Osteocyte (in vitro differentiated cells): ENCODE data around the gene BARX2. TPM values are rescaled to one million over a fixed set of nuclear protein-coding genes. Genes with fewer than 3 reads are reported as not detected.

ENCODE experiments used
- DNase-seq: peaks from one replicate; pipeline ENCODE4 v3.0.0; 2021; ENCODE audit warnings: mixed read lengths; ENCODE audit not compliant: unreplicated experiment; ENCODE audit errors: extremely low spot score
- H3K27ac Mint-ChIP-seq: one replicate; pipeline ENCODE4 v1.8.0; 2021; ENCODE audit warnings: mild to moderate bottlenecking, mixed read lengths; ENCODE audit not compliant: unreplicated experiment
- H3K27me3 Mint-ChIP-seq: one replicate; pipeline ENCODE4 v1.8.0; 2021; ENCODE audit warnings: mixed read lengths; ENCODE audit not compliant: unreplicated experiment
- H3K36me3 Mint-ChIP-seq: one replicate; pipeline ENCODE4 v1.8.0; 2021; ENCODE audit warnings: mixed read lengths; ENCODE audit not compliant: unreplicated experiment
- H3K4me1 Mint-ChIP-seq: one replicate; pipeline ENCODE4 v1.8.0; 2021; ENCODE audit warnings: mixed read lengths; ENCODE audit not compliant: unreplicated experiment
- H3K4me3 Mint-ChIP-seq: one replicate; pipeline ENCODE4 v1.8.0; 2021; ENCODE audit warnings: mild to moderate bottlenecking, moderate library complexity, mixed read lengths; ENCODE audit not compliant: unreplicated experiment
- H3K9me3 Mint-ChIP-seq: one replicate; pipeline ENCODE4 v1.8.0; 2021; ENCODE audit warnings: mixed read lengths; ENCODE audit not compliant: unreplicated experiment
- total RNA-seq: library from RNA; stranded (reverse); gene quantifications from 2 replicates; pipeline ENCODE4 v1.2.1, GENCODE V29; 2021
- TF ChIP-seq, protein P1 (sequence below): fragments of 200-600 bp; sonication (generic); IDR thresholded peaks from 2 replicates; pipeline ENCODE4 v1.5.0; 2021; ENCODE audit warnings: antibody characterized with exemption, mild to moderate bottlenecking, moderate library complexity

BARX2 gene
- total RNA-seq, 1 donor from 2014 or later, result not detected

- Mint-ChIP-seq H3K36me3 (no peaks in the 10 kb centered on the region), H3K4me1 (peaks cover 5% of the 10 kb centered on the region), H3K27ac (no peak overlapping the region), H3K4me3 (no peak overlapping the region), H3K9me3 (no peaks in the 10 kb centered on the region), H3K27me3 (peaks cover 74% of the 10 kb centered on the region)
- TF ChIP-seq, protein P1, sequence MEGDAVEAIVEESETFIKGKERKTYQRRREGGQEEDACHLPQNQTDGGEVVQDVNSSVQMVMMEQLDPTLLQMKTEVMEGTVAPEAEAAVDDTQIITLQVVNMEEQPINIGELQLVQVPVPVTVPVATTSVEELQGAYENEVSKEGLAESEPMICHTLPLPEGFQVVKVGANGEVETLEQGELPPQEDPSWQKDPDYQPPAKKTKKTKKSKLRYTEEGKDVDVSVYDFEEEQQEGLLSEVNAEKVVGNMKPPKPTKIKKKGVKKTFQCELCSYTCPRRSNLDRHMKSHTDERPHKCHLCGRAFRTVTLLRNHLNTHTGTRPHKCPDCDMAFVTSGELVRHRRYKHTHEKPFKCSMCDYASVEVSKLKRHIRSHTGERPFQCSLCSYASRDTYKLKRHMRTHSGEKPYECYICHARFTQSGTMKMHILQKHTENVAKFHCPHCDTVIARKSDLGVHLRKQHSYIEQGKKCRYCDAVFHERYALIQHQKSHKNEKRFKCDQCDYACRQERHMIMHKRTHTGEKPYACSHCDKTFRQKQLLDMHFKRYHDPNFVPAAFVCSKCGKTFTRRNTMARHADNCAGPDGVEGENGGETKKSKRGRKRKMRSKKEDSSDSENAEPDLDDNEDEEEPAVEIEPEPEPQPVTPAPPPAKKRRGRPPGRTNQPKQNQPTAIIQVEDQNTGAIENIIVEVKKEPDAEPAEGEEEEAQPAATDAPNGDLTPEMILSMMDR, result no peak
- DNase-seq, result no peak
These were observed 8.8 kb downstream of the BARX2 start for GRCh38 chr11:129384415-129384814.

GRCh38 chr11:129385801-129386200 is 10.2 kb downstream of the BARX2 start:
- Mint-ChIP-seq H3K4me3 (no peak overlapping the region), H3K4me1 (peaks cover 5% of the 10 kb centered on the region), H3K27me3 (peaks cover 75% of the 10 kb centered on the region), H3K27ac (no peak overlapping the region), H3K9me3 (no peaks in the 10 kb centered on the region), H3K36me3 (no peaks in the 10 kb centered on the region)
- TF ChIP-seq, protein P1, result no peak
- no peak for DNase-seq

- H3K4me1 Mint-ChIP-seq, result peaks cover 5% of the 10 kb centered on the region
- peaks cover 70% of the 10 kb centered on the region for H3K27me3 Mint-ChIP-seq
- no peak for DNase-seq
- no peak overlapping the region for H3K27ac Mint-ChIP-seq
- H3K4me3 Mint-ChIP-seq, result no peak overlapping the region
- H3K36me3 Mint-ChIP-seq, result no peaks in the 10 kb centered on the region
- TF ChIP-seq, protein P1, result no peak
- no peaks in the 10 kb centered on the region for H3K9me3 Mint-ChIP-seq
These were observed 11.2 kb downstream of the BARX2 start for GRCh38 chr11:129386795-129387397.

DNA sequence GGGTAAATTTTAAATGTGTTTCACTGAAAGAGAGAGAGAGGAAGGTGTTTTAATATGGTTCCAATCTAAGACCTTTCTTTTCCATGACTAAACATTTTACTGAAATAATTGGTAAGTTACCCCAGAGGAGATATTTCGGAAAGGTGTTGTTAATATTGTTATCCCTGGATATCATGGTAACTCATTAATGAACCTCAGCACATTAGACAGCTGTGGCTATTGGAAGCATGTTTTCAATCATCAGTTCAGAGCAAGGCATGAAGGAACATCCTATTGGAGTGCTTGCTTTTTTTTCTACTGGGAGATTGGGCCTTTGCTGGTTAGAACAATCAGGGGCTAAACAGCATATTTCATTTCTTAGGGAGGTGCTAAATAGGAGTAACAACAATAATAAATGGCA is 11.8 kb downstream of the BARX2 start:
- TF ChIP-seq, protein P1, result no peak
- no peak overlapping the region for H3K27ac Mint-ChIP-seq
- no peaks in the 10 kb centered on the region for H3K36me3 Mint-ChIP-seq

GRCh38 chr11:129388824-129389223 is 13.2 kb downstream of the BARX2 start:
- TF ChIP-seq, protein P1, result no peak
- H3K9me3 Mint-ChIP-seq, result no peaks in the 10 kb centered on the region
- no peak for DNase-seq
- no peak overlapping the region for H3K4me3 Mint-ChIP-seq
- H3K27ac Mint-ChIP-seq, result no peak overlapping the region
- peaks cover 5% of the 10 kb centered on the region for H3K4me1 Mint-ChIP-seq
- H3K27me3 Mint-ChIP-seq, result peaks cover 66% of the 10 kb centered on the region
- H3K36me3 Mint-ChIP-seq, result no peaks in the 10 kb centered on the region

More for the DNA sequence above, 11.8 kb downstream of the BARX2 start:
- H3K4me1 Mint-ChIP-seq, result peaks cover 5% of the 10 kb centered on the region
- H3K27me3 Mint-ChIP-seq, result peaks cover 72% of the 10 kb centered on the region
- H3K4me3 Mint-ChIP-seq, result no peak overlapping the region
- DNase-seq, result no peak
- H3K9me3 Mint-ChIP-seq, result no peaks in the 10 kb centered on the region
